ENCODE data around the gene CABP1. TPM values are rescaled to one million over a fixed set of nuclear protein-coding genes. Genes with fewer than 3 reads are reported as not detected.

The CABP1 gene
- total RNA-seq, 1 donor from 2014 or later, result 4.2 TPM

DNA sequence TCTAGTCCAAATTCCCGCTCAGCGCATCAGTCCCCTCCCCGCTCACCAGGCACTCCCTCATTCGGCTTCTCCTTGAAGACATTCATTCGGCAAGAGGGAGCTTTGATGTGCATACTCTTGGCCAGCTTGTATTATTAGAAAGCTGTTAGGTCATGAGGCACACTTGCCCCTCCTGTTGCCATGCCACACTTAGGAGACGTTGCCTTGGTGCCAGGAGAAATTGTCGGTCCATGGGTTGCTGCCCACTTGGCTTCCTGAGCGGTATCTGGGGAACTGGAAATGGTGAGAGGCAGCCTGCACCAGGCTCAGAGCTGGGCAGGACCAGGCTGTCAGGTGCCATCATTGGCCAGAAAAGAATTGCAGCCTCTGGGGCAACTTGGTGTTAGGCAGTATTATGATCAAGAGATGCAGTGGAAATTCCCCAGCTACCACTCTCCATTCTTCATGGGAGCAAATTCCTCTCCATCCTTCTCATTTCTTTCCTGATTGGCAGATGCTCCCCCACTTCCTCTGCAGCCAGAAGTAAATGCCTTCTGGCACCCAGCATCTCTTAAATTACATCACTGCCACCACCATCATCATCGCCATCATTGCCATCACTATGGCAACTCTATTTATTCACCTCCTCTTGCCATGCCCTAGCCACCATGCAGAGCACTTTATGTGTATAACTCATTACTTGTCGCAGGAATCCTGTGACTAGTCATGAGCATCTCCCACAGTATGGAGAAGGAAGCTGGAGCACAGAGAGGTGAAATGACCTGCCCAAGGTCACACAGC is 12.4 kb downstream of the CABP1 start:
- no peaks in the 10 kb centered on the region for H3K9me3 ChIP-seq (replicated peaks)
- H3K27ac ChIP-seq (replicated peaks), result peak overlapping the region; percentile 90
- no peaks in the 10 kb centered on the region for H3K27me3 ChIP-seq (ENCODE audit: low read depth)
- H3K36me3 ChIP-seq, result no peaks in the 10 kb centered on the region
- intact Hi-C loops (cut with micrococcal nuclease), result no loop called here
- peaks cover 54% of the 10 kb centered on the region for H3K4me1 ChIP-seq
- H3K4me3 ChIP-seq, result peak overlapping the region; percentile 64
- no peak for DNase-seq
- TF ChIP-seq, protein P1, sequence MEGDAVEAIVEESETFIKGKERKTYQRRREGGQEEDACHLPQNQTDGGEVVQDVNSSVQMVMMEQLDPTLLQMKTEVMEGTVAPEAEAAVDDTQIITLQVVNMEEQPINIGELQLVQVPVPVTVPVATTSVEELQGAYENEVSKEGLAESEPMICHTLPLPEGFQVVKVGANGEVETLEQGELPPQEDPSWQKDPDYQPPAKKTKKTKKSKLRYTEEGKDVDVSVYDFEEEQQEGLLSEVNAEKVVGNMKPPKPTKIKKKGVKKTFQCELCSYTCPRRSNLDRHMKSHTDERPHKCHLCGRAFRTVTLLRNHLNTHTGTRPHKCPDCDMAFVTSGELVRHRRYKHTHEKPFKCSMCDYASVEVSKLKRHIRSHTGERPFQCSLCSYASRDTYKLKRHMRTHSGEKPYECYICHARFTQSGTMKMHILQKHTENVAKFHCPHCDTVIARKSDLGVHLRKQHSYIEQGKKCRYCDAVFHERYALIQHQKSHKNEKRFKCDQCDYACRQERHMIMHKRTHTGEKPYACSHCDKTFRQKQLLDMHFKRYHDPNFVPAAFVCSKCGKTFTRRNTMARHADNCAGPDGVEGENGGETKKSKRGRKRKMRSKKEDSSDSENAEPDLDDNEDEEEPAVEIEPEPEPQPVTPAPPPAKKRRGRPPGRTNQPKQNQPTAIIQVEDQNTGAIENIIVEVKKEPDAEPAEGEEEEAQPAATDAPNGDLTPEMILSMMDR (IDR thresholded peaks at IDR 0.05; ENCODE audit: borderline replicate concordance), result no peak

DNA sequence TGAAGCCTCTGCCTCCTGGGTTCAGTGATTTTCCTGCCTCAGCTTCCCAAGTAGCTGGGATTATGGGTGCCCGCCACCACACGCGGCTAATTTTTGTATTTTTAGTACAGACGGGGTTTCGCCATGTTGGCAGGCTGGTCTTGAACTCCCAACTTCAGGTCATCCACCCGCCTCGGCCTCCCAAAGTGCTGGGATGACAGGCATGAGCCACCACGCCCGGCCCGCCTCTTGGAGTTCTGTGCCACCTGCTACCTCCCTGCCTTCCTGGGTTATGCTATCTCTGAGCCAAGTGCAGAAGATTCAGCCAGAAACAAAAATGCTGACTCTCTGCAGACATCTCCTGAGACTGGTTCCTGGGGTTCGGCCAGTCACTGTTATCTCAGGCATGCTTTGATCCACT is 13.2 kb downstream of the CABP1 start:
- peak overlapping the region; percentile 90 for H3K27ac ChIP-seq (replicated peaks)

DNA sequence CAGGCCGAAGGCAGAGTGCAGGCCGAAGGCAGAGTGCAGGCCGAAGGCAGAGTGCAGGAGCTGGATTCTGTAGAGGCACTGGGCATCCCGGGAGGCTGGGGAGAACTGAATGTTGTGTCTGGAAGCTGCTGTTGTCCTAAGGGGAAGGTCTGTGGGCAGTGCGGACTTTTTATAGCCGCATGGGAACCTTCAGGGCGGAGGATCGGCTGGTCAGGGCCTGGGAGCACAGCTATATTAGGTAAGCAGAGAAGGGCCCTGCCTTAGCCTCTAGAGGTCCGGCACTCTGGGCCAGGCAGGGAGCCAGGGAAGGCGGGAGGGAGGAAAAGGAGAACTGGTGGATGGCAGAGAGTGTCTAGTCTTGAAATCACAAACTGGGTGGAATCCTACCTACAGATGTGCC is 14.2 kb downstream of the CABP1 start:
- TF ChIP-seq, protein P1 (IDR thresholded peaks at IDR 0.05; ENCODE audit: borderline replicate concordance), result no peak
- Histone ChIP-seq H3K27me3 (ENCODE audit: low read depth) (no peaks in the 10 kb centered on the region), H3K4me3 (peak overlapping the region; percentile 42), H3K36me3 (no peaks in the 10 kb centered on the region), H3K9me3 (replicated peaks) (no peaks in the 10 kb centered on the region), H3K27ac (replicated peaks) (peak overlapping the region; percentile 90), H3K4me1 (peaks cover 57% of the 10 kb centered on the region)
- intact Hi-C loops (cut with micrococcal nuclease), result no loop called here
- peak; percentile 79 for DNase-seq

More for the DNA sequence above, 13.2 kb downstream of the CABP1 start:
- intact Hi-C loops (cut with micrococcal nuclease), result no loop called here
- H3K27me3 ChIP-seq (ENCODE audit: low read depth), result no peaks in the 10 kb centered on the region
- no peaks in the 10 kb centered on the region for H3K36me3 ChIP-seq
- H3K9me3 ChIP-seq (replicated peaks), result no peaks in the 10 kb centered on the region
- peaks cover 53% of the 10 kb centered on the region for H3K4me1 ChIP-seq
- peak overlapping the region; percentile 42 for H3K4me3 ChIP-seq
- TF ChIP-seq, protein P1 (IDR thresholded peaks at IDR 0.05; ENCODE audit: borderline replicate concordance), result no peak
- DNase-seq, result no peak

DNA sequence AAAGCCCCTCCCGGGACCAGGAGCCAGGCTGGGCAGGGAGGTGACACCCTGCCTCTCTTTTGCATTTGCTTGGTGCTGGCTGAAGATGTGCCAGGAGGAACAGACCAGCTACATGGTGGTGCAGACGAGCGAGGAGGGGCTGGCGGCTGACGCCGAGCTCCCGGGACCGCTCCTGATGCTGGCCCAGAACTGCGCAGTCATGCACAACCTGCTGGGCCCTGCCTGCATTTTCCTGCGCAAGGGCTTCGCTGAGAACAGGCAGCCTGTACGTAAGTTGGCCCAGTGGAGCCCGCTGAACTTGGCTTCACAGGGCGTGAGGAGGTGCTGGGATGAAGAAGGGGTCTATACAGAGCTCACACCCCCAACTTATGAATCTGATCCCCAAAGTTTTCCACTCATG is 15.6 kb downstream of the CABP1 start:
- no peaks in the 10 kb centered on the region for H3K9me3 ChIP-seq (replicated peaks)
- DNase-seq, result no peak
- no peaks in the 10 kb centered on the region for H3K27me3 ChIP-seq (ENCODE audit: low read depth)
- intact Hi-C loops (cut with micrococcal nuclease), result no loop called here
- TF ChIP-seq, protein P1 (IDR thresholded peaks at IDR 0.05; ENCODE audit: borderline replicate concordance), result no peak
- H3K4me1 ChIP-seq, result peaks cover 54% of the 10 kb centered on the region
- no peak overlapping the region for H3K27ac ChIP-seq (replicated peaks)
- H3K36me3 ChIP-seq, result no peaks in the 10 kb centered on the region
- H3K4me3 ChIP-seq, result no peak overlapping the region

DNA sequence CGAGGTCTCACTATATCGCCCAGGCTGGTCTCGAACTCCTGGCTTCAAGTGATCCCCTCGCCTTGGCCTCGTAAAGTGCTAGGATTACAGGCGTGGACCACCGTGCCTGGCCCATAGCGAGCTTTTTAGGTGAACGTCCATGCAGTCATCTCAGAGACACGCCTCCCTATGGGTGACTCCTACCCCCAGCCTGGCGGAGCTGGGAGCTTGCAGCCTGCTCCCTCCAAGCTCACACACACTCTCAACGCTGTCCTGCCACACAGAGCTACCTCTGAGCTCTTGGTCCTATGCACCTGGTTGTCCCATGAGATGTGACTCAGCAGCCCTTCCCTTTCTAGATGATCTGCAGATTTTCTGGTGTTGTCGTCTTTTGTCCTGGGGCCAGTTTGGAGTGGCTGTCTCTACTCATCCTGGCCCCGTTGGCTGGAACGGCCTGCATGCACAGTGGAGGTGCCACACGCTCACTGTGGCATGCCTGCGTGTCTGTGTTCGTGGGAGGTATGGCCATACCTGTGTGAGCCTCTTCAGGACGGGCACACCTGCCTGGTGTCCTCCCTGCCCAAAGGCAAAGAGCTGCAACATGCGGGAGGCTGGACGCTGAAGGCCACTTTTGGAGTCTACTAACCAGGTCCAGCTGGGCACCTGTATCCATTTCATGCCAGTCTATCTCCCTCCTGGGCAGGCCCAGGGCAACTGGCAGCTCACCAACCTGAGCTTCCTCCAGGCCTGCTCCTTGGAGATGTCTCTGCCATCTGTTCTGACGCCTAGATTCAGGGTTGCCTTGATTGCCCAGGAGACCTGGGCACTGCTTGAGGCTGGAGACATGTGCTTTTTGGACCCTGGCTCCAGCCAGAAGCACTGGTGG is 18.1 kb downstream of the CABP1 start:
- TF ChIP-seq, protein P1 (IDR thresholded peaks at IDR 0.05; ENCODE audit: borderline replicate concordance), result no peak
- H3K27me3 ChIP-seq (ENCODE audit: low read depth), result no peaks in the 10 kb centered on the region
- no peaks in the 10 kb centered on the region for H3K36me3 ChIP-seq
- intact Hi-C loops (cut with micrococcal nuclease), result no loop called here
- peaks cover 36% of the 10 kb centered on the region for H3K4me1 ChIP-seq
- peak overlapping the region; percentile 49 for H3K27ac ChIP-seq (replicated peaks)
- no peaks in the 10 kb centered on the region for H3K9me3 ChIP-seq (replicated peaks)
- DNase-seq, result no peak
- no peak overlapping the region for H3K4me3 ChIP-seq

Data from left ventricle myocardium inferior (tissue), 1 donor.